Measurements from ENCODE around the gene MTCH1. TPM values are rescaled to one million over a fixed set of nuclear protein-coding genes. Genes with fewer than 3 reads are reported as not detected.
"Not testable (repeated sequence)": the region's sequence is repeated elsewhere in the genome, so short reads cannot be mapped to it uniquely, and the experiment has no call there.

Gene MTCH1
- total and polyA plus RNA-seq, 2 of the 4 experiments (the other 2 are of a cell fraction): 215 to 263 TPM

DNA sequence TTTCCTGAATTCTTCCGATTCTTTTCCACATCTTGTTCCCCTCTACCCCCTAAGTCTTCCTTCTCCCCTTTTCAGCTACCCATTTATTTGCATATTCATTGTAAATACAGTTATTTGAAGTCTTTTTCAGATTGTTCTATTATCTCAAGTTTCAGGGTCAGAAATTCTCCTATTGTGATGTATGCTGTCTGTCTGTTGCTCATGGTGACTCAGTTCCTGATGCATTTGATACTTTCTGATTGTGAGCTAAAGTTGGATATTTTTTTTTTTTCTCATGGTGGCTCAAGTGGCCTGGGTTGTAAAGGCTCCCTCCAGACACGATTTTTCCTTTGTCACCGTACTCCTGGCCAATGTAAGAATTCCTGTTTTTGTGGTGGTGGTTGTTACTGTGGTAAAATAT lies 36.4 kb downstream of the MTCH1 start:
- in situ Hi-C loops (cut with MboI; ENCODE audit: low sequenced_read_pairs): no loop called here
- peak overlapping the region; percentile 79; the same call in 1 of the 2 replicates for H2BK20ac ChIP-seq (ENCODE audit: low read depth, low read length)
- H2AK9ac ChIP-seq (replicated peaks; ENCODE audit: low read depth, low read length, poor library complexity): no peak overlapping the region
- H3K27ac ChIP-seq (ENCODE audit: insufficient read depth, low read length): no peak overlapping the region
- no peak overlapping the region for H3K56ac ChIP-seq (ENCODE audit: extremely low read depth, insufficient read depth, low read length)
- dilution Hi-C loops (cut with HindIII; ENCODE audit: low sequenced_read_pairs, unreplicated experiment): no loop called here
- peaks cover 5% of the 10 kb centered on the region; the same call in 1 of the 2 replicates for H3K4me1 ChIP-seq (ENCODE audit: control insufficient read depth, insufficient read depth, low read length)
- peak overlapping the region; percentile 88 for H2BK120ac ChIP-seq (ENCODE audit: low read depth, low read length)
- H3K9me3 ChIP-seq (ENCODE audit: control insufficient read depth, insufficient read depth, low read length): no peaks in the 10 kb centered on the region
- peak overlapping the region; percentile 49 for H3K14ac ChIP-seq (replicated peaks; ENCODE audit: low read depth, low read length)
- H3K4ac ChIP-seq (ENCODE audit: low read depth, low read length): peak overlapping the region; percentile 65; the same call in 1 of the 2 replicates
- CTCF ChIA-PET: interaction anchor here (0.6 kb wide), 1 partner anchor 10 kb away, joined by 5 read pairs; no protein-coding TSS in a partner anchor
- H4K8ac ChIP-seq (ENCODE audit: low read depth in 2 of 2, low read length in 2 of 2): peak overlapping the region in 1 of 2 experiments; percentile 68; a peak in 1 of 4 replicates
- H2BK5ac ChIP-seq (ENCODE audit: low read depth, low read length, poor library complexity, severe bottlenecking): peak overlapping the region; percentile 52
- peak; percentile 54 for ATAC-seq (ENCODE audit: low read depth)
- no peaks in the 10 kb centered on the region for H3K36me3 ChIP-seq (ENCODE audit: control insufficient read depth, insufficient read depth, low read length)
- intact Hi-C loops (cut with micrococcal nuclease): no loop called here
- H3K23ac ChIP-seq (ENCODE audit: low read depth, low read length): peak overlapping the region; percentile 8; the same call in 1 of the 2 replicates
- peak overlapping the region; percentile 70; the same call in 1 of the 2 replicates for H3K18ac ChIP-seq (ENCODE audit: low read depth, low read length)
- peak overlapping the region; percentile 51; the same call in 1 of the 3 replicates for H2BK15ac ChIP-seq (ENCODE audit: low read depth, low read length)
- no peaks in the 10 kb centered on the region for H3K79me1 ChIP-seq (ENCODE audit: low read depth in 1 of 2, low read length in 2 of 2)
- H3K27me3 ChIP-seq (ENCODE audit: control insufficient read depth, insufficient read depth, low read length): no peaks in the 10 kb centered on the region
- H4K20me1 ChIP-seq (ENCODE audit: insufficient read depth, low read length): no peaks in the 10 kb centered on the region
- peak overlapping the region; percentile 92; the same call in 1 of the 2 replicates for H2AK5ac ChIP-seq (ENCODE audit: low read depth, low read length)
- BruUV-seq (replicated peaks): no TSS peak
- H4K91ac ChIP-seq (ENCODE audit: insufficient read depth, low read depth, low read length): peak overlapping the region; percentile 59; the same call in 1 of the 2 replicates
- H3K4me2 ChIP-seq (ENCODE audit: low read depth, low read length): no peak overlapping the region; the same call in 1 of the 2 replicates
- H3K9me1 ChIP-seq (ENCODE audit: insufficient read depth, low read length): no peaks in the 10 kb centered on the region
- WGBS, 2 experiments (ENCODE audit: extremely low coverage in 2 of 2, insufficient read length in 1 of 2): no CpG with 5 or more reads among the region's 3 CpGs
- peak overlapping the region; percentile 48 for H2AFZ ChIP-seq (replicated peaks; ENCODE audit: low read length, poor library complexity)
- peak; percentile 85 for DNase-seq
- H3K9ac ChIP-seq (ENCODE audit: low read depth, low read length): no peak overlapping the region
- H3K4me3 ChIP-seq (ENCODE audit: insufficient read depth, low read depth, low read length): no peak overlapping the region
- TF ChIP-seq SMC3 (IDR thresholded peaks at IDR 0.05; ENCODE audit: low read depth, low read length) (no peak), NFE2L2 (IDR thresholded peaks at IDR 0.05; ENCODE audit: low read depth, low read length) (no peak), CEBPB (IDR thresholded peaks at IDR 0.05; ENCODE audit: low read depth, low read length) (no peak), MAFK (IDR thresholded peaks at IDR 0.05; ENCODE audit: low read depth, low read length) (no peak), FOS (IDR thresholded peaks at IDR 0.05; ENCODE audit: low read depth, low read length) (peak; percentile 51; the same call in 1 of the 2 replicates)
- H4K5ac ChIP-seq (ENCODE audit: low read depth, low read length): peak overlapping the region; percentile 62; the same call in 1 of the 2 replicates
- POLR2A ChIA-PET (ENCODE audit: unreplicated experiment): no interaction called here

DNA sequence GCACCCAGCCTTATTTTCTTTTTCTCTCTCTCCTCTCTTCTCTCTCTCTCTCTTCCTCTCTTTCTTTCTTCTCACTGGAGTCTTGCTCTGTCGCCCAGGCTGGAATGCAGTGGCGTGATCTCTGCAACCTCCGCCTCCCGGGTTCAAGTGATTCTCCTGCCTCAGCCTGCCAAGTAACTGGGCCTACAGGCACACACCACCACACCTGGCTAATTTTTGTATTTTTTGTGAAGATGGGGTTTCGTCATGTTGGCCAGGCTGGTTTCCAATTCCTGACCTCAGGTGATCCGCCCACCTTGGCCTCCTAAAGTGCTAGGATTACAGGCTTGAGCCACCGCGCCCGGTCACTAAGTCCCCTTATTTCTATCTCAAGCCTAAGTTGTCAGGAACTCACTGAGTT lies 36.9 kb downstream of the MTCH1 start:
- H3K4me3 ChIP-seq (ENCODE audit: insufficient read depth, low read depth, low read length); H3K27me3 ChIP-seq (ENCODE audit: control insufficient read depth, insufficient read depth, low read length); BruUV-seq (replicated peaks); CTCF ChIA-PET; ATAC-seq (ENCODE audit: low read depth); POLR2A ChIA-PET (ENCODE audit: unreplicated experiment); H3K4me2 ChIP-seq (ENCODE audit: low read depth, low read length); H3K56ac ChIP-seq (ENCODE audit: extremely low read depth, insufficient read depth, low read length); H3K79me1 ChIP-seq (ENCODE audit: low read depth in 1 of 2, low read length in 2 of 2); DNase-seq; dilution Hi-C loops (cut with HindIII; ENCODE audit: low sequenced_read_pairs, unreplicated experiment); H3K18ac ChIP-seq (ENCODE audit: low read depth, low read length); H3K4me1 ChIP-seq (ENCODE audit: control insufficient read depth, insufficient read depth, low read length); H3K9me3 ChIP-seq (ENCODE audit: control insufficient read depth, insufficient read depth, low read length); H3K9me1 ChIP-seq (ENCODE audit: insufficient read depth, low read length); in situ Hi-C loops (cut with MboI; ENCODE audit: low sequenced_read_pairs); H3K27ac ChIP-seq (ENCODE audit: insufficient read depth, low read length); H4K20me1 ChIP-seq (ENCODE audit: insufficient read depth, low read length); intact Hi-C loops (cut with micrococcal nuclease); H3K9ac ChIP-seq (ENCODE audit: low read depth, low read length); H2AK9ac ChIP-seq (replicated peaks; ENCODE audit: low read depth, low read length, poor library complexity); H3K36me3 ChIP-seq (ENCODE audit: control insufficient read depth, insufficient read depth, low read length): not testable (repeated sequence)
- H2AK5ac ChIP-seq (ENCODE audit: low read depth, low read length): peak overlapping the region; percentile 1
- no CpG with 5 or more reads among the region's 9 CpGs for WGBS, 2 experiments (ENCODE audit: extremely low coverage in 2 of 2, insufficient read length in 1 of 2)
- H3K14ac ChIP-seq (replicated peaks; ENCODE audit: low read depth, low read length): peak overlapping the region; percentile 50
- H2AFZ ChIP-seq (replicated peaks; ENCODE audit: low read length, poor library complexity): peak overlapping the region; percentile 48
- H2BK120ac ChIP-seq (ENCODE audit: low read depth, low read length): peak overlapping the region; percentile 88
- H4K91ac ChIP-seq (ENCODE audit: insufficient read depth, low read depth, low read length): peak overlapping the region; percentile 66; the same call in 1 of the 2 replicates
- H4K5ac ChIP-seq (ENCODE audit: low read depth, low read length): peak overlapping the region; percentile 62; the same call in 1 of the 2 replicates
- H2BK15ac ChIP-seq (ENCODE audit: low read depth, low read length): peak overlapping the region; percentile 19; the same call in 1 of the 3 replicates
- peak overlapping the region in 1 of 2 experiments; percentile 66; a peak in 1 of 4 replicates for H4K8ac ChIP-seq (ENCODE audit: low read depth in 2 of 2, low read length in 2 of 2)
- peak overlapping the region; percentile 8; the same call in 1 of the 2 replicates for H3K23ac ChIP-seq (ENCODE audit: low read depth, low read length)
- peak overlapping the region; percentile 58; the same call in 1 of the 2 replicates for H2BK20ac ChIP-seq (ENCODE audit: low read depth, low read length)
- H2BK5ac ChIP-seq (ENCODE audit: low read depth, low read length, poor library complexity, severe bottlenecking): peak overlapping the region; percentile 52
- peak overlapping the region; percentile 65; the same call in 1 of the 2 replicates for H3K4ac ChIP-seq (ENCODE audit: low read depth, low read length)

Measured in IMR-90 (cell line).